Immature natural killer cell (primary cell): ENCODE results near the gene CRMP1. TPM values are rescaled to one million over a fixed set of nuclear protein-coding genes. Genes with fewer than 3 reads are reported as not detected.
A peak's percentile ranks its signal among the peaks of the same experiment; 100 is the strongest.

Source experiments
- DNase-seq, 3 donors: peaks; one replicate each; pipeline ENCODE4 v3.0.0; 2022; ENCODE audit warnings: mixed read lengths in 1 of 3
- H3K27ac Mint-ChIP-seq, 6 donors: one replicate each; pipeline ENCODE4 v1.8.0; 2020; ENCODE audit warnings: mixed read lengths in 6 of 6, mild to moderate bottlenecking in 5 of 6, inconsistent platforms in 4 of 6, moderate library complexity in 3 of 6
- H3K27me3 Mint-ChIP-seq, 3 donors: one replicate each; pipeline ENCODE4 v1.8.0; 2020 to 2021; ENCODE audit warnings: low read depth in 3 of 3, mild to moderate bottlenecking in 3 of 3, mixed read lengths in 3 of 3, moderate library complexity in 3 of 3, inconsistent platforms in 1 of 3
- H3K36me3 Mint-ChIP-seq, 3 donors: one replicate each; pipeline ENCODE4 v1.8.0; 2020; ENCODE audit warnings: mixed read lengths in 3 of 3, inconsistent platforms in 2 of 3, mild to moderate bottlenecking in 2 of 3
- H3K4me1 Mint-ChIP-seq, 2 donors: one replicate each; pipeline ENCODE4 v1.8.0; 2020; ENCODE audit warnings: inconsistent platforms in 2 of 2, mild to moderate bottlenecking in 2 of 2, mixed read lengths in 2 of 2, moderate library complexity in 1 of 2
- H3K4me3 Mint-ChIP-seq, 5 donors: one replicate each; pipeline ENCODE4 v1.8.0; 2020; ENCODE audit warnings: mild to moderate bottlenecking in 5 of 5, mixed read lengths in 5 of 5, inconsistent platforms in 3 of 5, moderate library complexity in 3 of 5
- H3K9me3 Mint-ChIP-seq, 6 donors: one replicate each; pipeline ENCODE4 v1.8.0; 2020; ENCODE audit warnings: mild to moderate bottlenecking in 6 of 6, mixed read lengths in 6 of 6, inconsistent platforms in 4 of 6, moderate library complexity in 3 of 6
- polyA plus RNA-seq, 3 donors: library from polyadenylated mRNA; unstranded; fragments of 300-500 nt; fragmentation: Illumina TruSeq; gene quantifications; one replicate each; pipeline ENCODE4 v1.2.3, GENCODE V29; 2021

Gene CRMP1
- polyA plus RNA-seq, 3 donors from 2014 or later = not detected

DNA sequence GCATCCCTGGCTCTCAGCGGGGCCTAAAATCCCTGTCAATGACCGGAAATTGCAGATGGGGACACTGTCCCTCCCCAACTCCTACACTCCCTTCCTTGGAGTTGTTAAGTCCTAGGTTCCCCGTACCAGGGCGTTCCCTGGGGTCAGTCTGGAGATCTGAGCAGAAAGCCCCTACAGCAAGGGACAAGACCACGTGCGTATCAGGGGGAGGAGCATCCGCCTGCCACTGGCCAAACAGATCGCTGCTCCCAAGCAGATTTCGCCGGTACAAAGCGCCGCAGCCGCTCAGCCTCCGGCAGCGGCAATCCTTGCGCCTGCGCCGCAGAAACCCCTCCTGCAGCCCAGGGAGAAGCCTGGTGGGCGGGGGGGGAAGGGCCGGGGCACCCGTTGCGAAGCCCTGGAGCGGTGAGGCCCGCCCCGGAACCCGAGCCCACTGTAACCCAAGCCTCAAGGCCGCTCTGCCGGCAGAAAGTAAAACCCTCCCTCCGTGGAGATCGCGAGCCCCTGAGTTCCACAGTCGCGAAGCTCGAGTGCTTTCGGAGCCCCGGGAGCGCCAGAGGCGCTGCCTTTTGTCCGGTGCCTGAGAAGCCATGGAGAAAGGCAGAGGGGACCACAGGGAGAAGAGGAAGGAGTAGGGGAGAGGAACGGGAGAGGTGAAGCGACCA lies 2.7 kb downstream of the CRMP1 start:
- peak overlapping the region in 1 of 5 donors; percentile 33 for H3K4me3 Mint-ChIP-seq
- peaks cover 5 to 11% of the 10 kb centered on the region in 2 donors for H3K4me1 Mint-ChIP-seq
- H3K36me3 Mint-ChIP-seq = no peaks in the 10 kb centered on the region
- H3K27me3 Mint-ChIP-seq = peaks cover 18 to 37% (median 32%) of the 10 kb centered on the region in 3 donors
- H3K9me3 Mint-ChIP-seq = peaks cover 0 to 3% (median 0%) of the 10 kb centered on the region in 6 donors
- no peak overlapping the region for H3K27ac Mint-ChIP-seq
- DNase-seq = no peak

- H3K27me3 Mint-ChIP-seq = peaks cover 10 to 34% (median 33%) of the 10 kb centered on the region in 3 donors
These were observed 3.7 kb downstream of the CRMP1 start for GRCh38 chr4:5889002-5889696.

GRCh38 chr4:5888222-5889001 lies 4.5 kb downstream of the CRMP1 start:
- Mint-ChIP-seq H3K4me1 (peaks cover 3 to 10% of the 10 kb centered on the region in 2 donors), H3K36me3 (no peaks in the 10 kb centered on the region), H3K4me3 (peak overlapping the region in 1 of 5 donors; percentile 18), H3K27ac (no peak overlapping the region), H3K27me3 (peaks cover 14 to 31% (median 29%) of the 10 kb centered on the region in 3 donors), H3K9me3 (peaks cover 0 to 6% (median 0%) of the 10 kb centered on the region in 6 donors)
- no peak for DNase-seq

More at GRCh38 chr4:5889002-5889696, 3.7 kb downstream of the CRMP1 start:
- Mint-ChIP-seq H3K9me3 (peaks cover 0 to 4% (median 0%) of the 10 kb centered on the region in 6 donors), H3K4me3 (peak overlapping the region in 1 of 5 donors; percentile 18), H3K36me3 (no peaks in the 10 kb centered on the region), H3K27ac (no peak overlapping the region), H3K4me1 (peaks cover 5 to 11% of the 10 kb centered on the region in 2 donors)
- DNase-seq = no peak

- DNase-seq = no peak
- Mint-ChIP-seq H3K27me3 (peaks cover 11 to 29% (median 27%) of the 10 kb centered on the region in 3 donors), H3K9me3 (peaks cover 0 to 6% (median 0%) of the 10 kb centered on the region in 6 donors), H3K4me3 (no peak overlapping the region), H3K4me1 (peaks cover 0 to 8% of the 10 kb centered on the region in 2 donors), H3K27ac (no peak overlapping the region), H3K36me3 (no peaks in the 10 kb centered on the region)
These were observed 5.3 kb downstream of the CRMP1 start for GRCh38 chr4:5887361-5888221.

DNA sequence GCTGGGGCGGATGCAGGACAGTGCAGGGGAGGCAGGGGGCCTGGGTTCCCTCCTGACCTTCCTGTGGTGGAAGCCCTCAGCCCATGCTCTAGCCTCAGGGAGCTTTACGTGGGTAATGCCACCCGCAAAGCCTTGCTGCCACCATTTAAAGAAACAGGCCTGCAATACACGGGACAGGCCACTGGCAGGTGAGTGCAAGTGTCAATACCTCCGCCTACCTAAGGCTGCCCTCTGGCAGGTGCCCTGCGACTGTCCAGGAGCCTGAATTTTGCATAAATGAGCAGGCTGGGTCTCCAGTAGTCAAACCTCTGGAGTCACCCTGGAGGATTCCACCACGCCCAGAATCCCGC lies 5.9 kb downstream of the CRMP1 start:
- peaks cover 11 to 28% (median 27%) of the 10 kb centered on the region in 3 donors for H3K27me3 Mint-ChIP-seq
- H3K9me3 Mint-ChIP-seq = peaks cover 0 to 6% (median 0%) of the 10 kb centered on the region in 6 donors
- H3K4me3 Mint-ChIP-seq = no peak overlapping the region
- no peaks in the 10 kb centered on the region for H3K36me3 Mint-ChIP-seq
- DNase-seq = no peak
- peaks cover 0 to 8% of the 10 kb centered on the region in 2 donors for H3K4me1 Mint-ChIP-seq
- no peak overlapping the region for H3K27ac Mint-ChIP-seq

GRCh38 chr4:5885733-5886132 lies 7.2 kb downstream of the CRMP1 start:
- Mint-ChIP-seq H3K36me3 (peaks cover 0 to 3% (median 0%) of the 10 kb centered on the region in 3 donors), H3K9me3 (peaks cover 0 to 6% (median 0%) of the 10 kb centered on the region in 6 donors), H3K27me3 (peaks cover 15 to 22% (median 17%) of the 10 kb centered on the region in 3 donors), H3K4me3 (no peak overlapping the region), H3K27ac (no peak overlapping the region), H3K4me1 (peaks cover 0 to 2% of the 10 kb centered on the region in 2 donors)
- DNase-seq = no peak

GRCh38 chr4:5884796-5885195 lies 8.1 kb downstream of the CRMP1 start:
- Mint-ChIP-seq H3K9me3 (peaks cover 0 to 6% (median 0%) of the 10 kb centered on the region in 6 donors), H3K27me3 (peaks cover 12 to 20% (median 17%) of the 10 kb centered on the region in 3 donors), H3K4me3 (no peak overlapping the region), H3K27ac (no peak overlapping the region), H3K4me1 (no peaks in the 10 kb centered on the region), H3K36me3 (peaks cover 0 to 3% (median 0%) of the 10 kb centered on the region in 3 donors)
- DNase-seq = no peak

GRCh38 chr4:5883916-5884315 lies 9.0 kb downstream of the CRMP1 start:
- H3K27ac Mint-ChIP-seq = no peak overlapping the region
- H3K27me3 Mint-ChIP-seq = peaks cover 8 to 16% (median 14%) of the 10 kb centered on the region in 3 donors
- H3K4me1 Mint-ChIP-seq = no peaks in the 10 kb centered on the region
- peaks cover 0 to 3% (median 0%) of the 10 kb centered on the region in 3 donors for H3K36me3 Mint-ChIP-seq
- no peak overlapping the region for H3K4me3 Mint-ChIP-seq
- peaks cover 0 to 3% (median 0%) of the 10 kb centered on the region in 6 donors for H3K9me3 Mint-ChIP-seq
- no peak for DNase-seq

DNA sequence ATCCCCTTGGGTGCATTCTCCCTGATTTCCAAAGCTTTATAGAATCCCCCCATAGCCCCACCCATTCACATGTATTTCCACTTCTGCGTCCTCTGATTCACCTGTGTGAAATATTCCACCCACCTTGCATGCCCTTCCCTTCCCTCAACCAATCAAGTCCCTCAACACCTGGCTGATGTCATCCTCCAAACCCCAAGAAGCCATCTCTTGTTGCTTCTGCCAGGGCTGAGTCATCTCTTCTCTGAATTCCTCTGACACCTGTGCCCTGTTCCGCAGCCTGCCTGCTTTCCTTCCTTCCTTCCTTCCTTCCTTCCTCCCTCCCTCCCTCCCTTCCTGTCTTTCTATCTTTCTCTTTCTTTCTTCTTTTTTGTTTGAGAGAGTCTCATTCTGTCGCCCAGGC lies 9.9 kb downstream of the CRMP1 start:
- H3K4me1 Mint-ChIP-seq = no peaks in the 10 kb centered on the region
- H3K27ac Mint-ChIP-seq = no peak overlapping the region
- H3K27me3 Mint-ChIP-seq = peaks cover 8 to 15% (median 13%) of the 10 kb centered on the region in 3 donors
- H3K4me3 Mint-ChIP-seq = no peak overlapping the region
- peaks cover 0 to 3% (median 0%) of the 10 kb centered on the region in 6 donors for H3K9me3 Mint-ChIP-seq
- peaks cover 0 to 3% (median 0%) of the 10 kb centered on the region in 3 donors for H3K36me3 Mint-ChIP-seq
- no peak for DNase-seq

- no peak overlapping the region for H3K27ac Mint-ChIP-seq
- H3K27me3 Mint-ChIP-seq = peaks cover 8 to 15% (median 10%) of the 10 kb centered on the region in 3 donors
- DNase-seq = no peak
- peaks cover 0 to 3% (median 0%) of the 10 kb centered on the region in 6 donors for H3K9me3 Mint-ChIP-seq
- H3K4me1 Mint-ChIP-seq = no peaks in the 10 kb centered on the region
- peaks cover 0 to 3% (median 0%) of the 10 kb centered on the region in 3 donors for H3K36me3 Mint-ChIP-seq
- no peak overlapping the region for H3K4me3 Mint-ChIP-seq
These were observed 11.5 kb downstream of the CRMP1 start for GRCh38 chr4:5881340-5881739.

DNA sequence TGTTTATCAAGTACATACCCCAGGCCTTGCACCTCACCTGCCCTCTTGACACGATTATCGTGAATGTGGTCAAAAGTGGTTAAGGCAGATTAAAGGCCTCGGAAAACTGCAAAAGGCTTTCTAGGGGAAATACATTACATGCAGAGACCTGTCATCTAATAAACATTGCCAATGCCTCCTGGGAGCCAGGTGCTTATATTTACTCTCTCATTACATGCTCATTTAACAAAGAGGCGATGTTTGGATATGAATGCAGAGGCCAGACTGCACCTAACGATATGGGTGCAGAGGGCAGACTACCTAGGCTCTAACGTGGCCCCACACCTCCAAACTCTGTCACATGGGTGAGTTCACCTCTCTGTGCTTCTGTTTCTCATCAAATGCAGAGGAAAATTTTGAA lies 14.5 kb downstream of the CRMP1 start:
- Mint-ChIP-seq H3K27ac (no peak overlapping the region), H3K9me3 (peaks cover 0 to 2% (median 0%) of the 10 kb centered on the region in 6 donors), H3K27me3 (peaks cover 5 to 11% (median 7%) of the 10 kb centered on the region in 3 donors), H3K4me3 (no peak overlapping the region), H3K36me3 (peaks cover 0 to 6% (median 0%) of the 10 kb centered on the region in 3 donors), H3K4me1 (no peaks in the 10 kb centered on the region)
- no peak for DNase-seq

- H3K4me1 Mint-ChIP-seq = no peaks in the 10 kb centered on the region
- no peak overlapping the region for H3K27ac Mint-ChIP-seq
- H3K9me3 Mint-ChIP-seq = peaks cover 0 to 2% (median 0%) of the 10 kb centered on the region in 6 donors
- DNase-seq = no peak
- H3K27me3 Mint-ChIP-seq = peaks cover 6 to 13% (median 7%) of the 10 kb centered on the region in 3 donors
- no peak overlapping the region for H3K4me3 Mint-ChIP-seq
- peaks cover 0 to 6% (median 0%) of the 10 kb centered on the region in 3 donors for H3K36me3 Mint-ChIP-seq
These were observed 15.5 kb downstream of the CRMP1 start for GRCh38 chr4:5877392-5877791.
